Esophagus squamous epithelium (tissue), 5 donors: ENCODE data around the gene RNF212. TPM values are rescaled to one million over a fixed set of nuclear protein-coding genes. Genes with fewer than 3 reads are reported as not detected.

Source experiments
- DNase-seq: peaks from one replicate; lab custom pipeline; 2025; lab: John Stamatoyannopoulos, UW
- H3K27ac ChIP-seq, 4 donors: fragments of 200-600 bp; sonication (generic); one replicate each; pipeline ENCODE4 v1.5.1; 2016 to 2019; ENCODE audit warnings: mild to moderate bottlenecking in 1 of 4
- H3K27me3 ChIP-seq, 4 donors: fragments of 200-600 bp; sonication (generic); 1 replicate in 3 of 4; 2 replicates in 1 of 4; pipeline versions ENCODE4 v1.5.1 to v1.6.0; 2017 to 2021; ENCODE audit warnings: antibody characterized with exemption in 1 of 4
- H3K36me3 ChIP-seq, 3 donors: fragments of 200-600 bp; sonication (generic); one replicate each; pipeline ENCODE4 v1.5.1; 2016 to 2019
- H3K4me1 ChIP-seq, 3 donors: fragments of 200-600 bp; sonication (generic); one replicate each; pipeline ENCODE4 v1.5.1; 2017 to 2019
- H3K4me3 ChIP-seq, 4 donors: fragments of 200-600 bp; sonication (generic); 1 replicate in 3 of 4; 2 replicates in 1 of 4; pipeline ENCODE4 v1.5.1; 2016 to 2019; ENCODE audit warnings: mild to moderate bottlenecking in 2 of 4, moderate library complexity in 1 of 4
- H3K9me3 ChIP-seq, 3 donors: fragments of 200-600 bp; sonication (generic); one replicate each; pipeline ENCODE4 v1.5.1; 2016 to 2019
- POLR2A ChIP-seq, 4 donors: fragments of 450-650 bp; IDR thresholded peaks; one replicate each; pipeline ENCODE4 v1.6.1; 2017; ENCODE audit warnings: antibody characterized with exemption in 4 of 4, mild to moderate bottlenecking in 4 of 4, moderate library complexity in 3 of 4
- WGBS, 2 donors: methylation state at CpG; one replicate each; pipeline ENCODE4 v1.1.5; 2018; 5-methylcytosine and 5-hydroxymethylcytosine counted together
- intact Hi-C: fragments of 100-400 bp; cut with DNase I; formaldehyde crosslinking; loops from one replicate; pipeline ENCODE4 v1.15.0; 2022
- total RNA-seq, 4 donors: library from RNA; depleted of rRNA; stranded (reverse); fragments of >200 nt; gene quantifications; one replicate each; pipeline ENCODE4 v1.1.0, GENCODE V29; 2016
- TF ChIP-seq, protein P1 (sequence below), 6 experiments: fragments of 450-650 bp in 4 of 6; fragments of 200-600 bp in 2 of 6; sonication (generic) in 2 of 6; IDR thresholded peaks; one replicate each; pipeline ENCODE4 v1.5.1; 2016 to 2019; ENCODE audit warnings: antibody characterized with exemption in 6 of 6, mild to moderate bottlenecking in 4 of 6, moderate library complexity in 4 of 6
- donor health status: DM: yes; HTN: yes; CAD: no.

Gene RNF212
- total RNA-seq, 4 donors from 2014 or later, result 0.53 to 6.3 (median 1.9) TPM

DNA sequence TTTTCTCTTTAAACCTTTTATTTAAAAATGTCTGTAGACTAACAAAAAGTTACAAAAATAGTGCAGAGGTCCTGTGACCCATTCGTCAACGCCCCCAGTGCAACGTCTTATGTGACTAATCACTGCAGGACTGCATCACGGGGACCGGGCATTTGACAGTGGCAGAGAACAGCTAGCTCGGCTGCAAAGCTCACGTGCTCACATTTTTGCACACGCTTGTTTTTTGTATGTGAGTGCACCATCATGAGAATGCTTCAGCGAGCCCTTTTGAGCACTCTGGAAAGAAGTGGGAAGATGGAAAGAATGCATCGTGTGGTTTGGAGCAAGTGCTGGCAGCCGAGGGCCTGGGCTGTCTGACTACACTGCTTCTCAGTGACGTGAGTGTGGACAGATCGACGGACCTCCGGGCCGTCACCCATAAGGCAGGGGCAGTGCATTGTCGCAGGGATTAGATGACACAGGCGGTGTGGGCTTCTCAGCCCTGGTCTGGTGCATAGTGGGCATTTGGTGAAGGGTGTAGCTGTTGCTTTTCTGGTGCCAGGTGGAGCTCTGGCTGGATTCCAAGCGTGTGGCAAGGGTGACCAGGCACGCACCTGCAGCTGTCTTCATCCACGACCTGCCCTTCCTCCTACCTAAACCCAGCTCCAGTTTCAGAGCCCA, 41.3 kb upstream of the RNF212 start:
- Histone ChIP-seq H3K4me1 (peaks cover 0 to 12% (median 0%) of the 10 kb centered on the region in 3 donors), H3K4me3 (no peak overlapping the region), H3K27me3 (peaks cover 0 to 34% (median 0%) of the 10 kb centered on the region in 4 donors), H3K27ac (peak overlapping the region in 1 of 4 donors; percentile 5), H3K9me3 (peaks cover 0 to 18% (median 7%) of the 10 kb centered on the region in 3 donors), H3K36me3 (no peaks in the 10 kb centered on the region)
- TF ChIP-seq POLR2A (IDR thresholded peaks at IDR 0.05), result no peak
- TF ChIP-seq, protein P1, sequence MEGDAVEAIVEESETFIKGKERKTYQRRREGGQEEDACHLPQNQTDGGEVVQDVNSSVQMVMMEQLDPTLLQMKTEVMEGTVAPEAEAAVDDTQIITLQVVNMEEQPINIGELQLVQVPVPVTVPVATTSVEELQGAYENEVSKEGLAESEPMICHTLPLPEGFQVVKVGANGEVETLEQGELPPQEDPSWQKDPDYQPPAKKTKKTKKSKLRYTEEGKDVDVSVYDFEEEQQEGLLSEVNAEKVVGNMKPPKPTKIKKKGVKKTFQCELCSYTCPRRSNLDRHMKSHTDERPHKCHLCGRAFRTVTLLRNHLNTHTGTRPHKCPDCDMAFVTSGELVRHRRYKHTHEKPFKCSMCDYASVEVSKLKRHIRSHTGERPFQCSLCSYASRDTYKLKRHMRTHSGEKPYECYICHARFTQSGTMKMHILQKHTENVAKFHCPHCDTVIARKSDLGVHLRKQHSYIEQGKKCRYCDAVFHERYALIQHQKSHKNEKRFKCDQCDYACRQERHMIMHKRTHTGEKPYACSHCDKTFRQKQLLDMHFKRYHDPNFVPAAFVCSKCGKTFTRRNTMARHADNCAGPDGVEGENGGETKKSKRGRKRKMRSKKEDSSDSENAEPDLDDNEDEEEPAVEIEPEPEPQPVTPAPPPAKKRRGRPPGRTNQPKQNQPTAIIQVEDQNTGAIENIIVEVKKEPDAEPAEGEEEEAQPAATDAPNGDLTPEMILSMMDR (IDR thresholded peaks at IDR 0.05), result no peak
- intact Hi-C loops, result no loop called here
- 57 to 58% methylated on average over 18 to 20 of the region's 21 CpGs for whole genome bisulfite sequencing, 2 donors
- no peak for DNase-seq

DNA sequence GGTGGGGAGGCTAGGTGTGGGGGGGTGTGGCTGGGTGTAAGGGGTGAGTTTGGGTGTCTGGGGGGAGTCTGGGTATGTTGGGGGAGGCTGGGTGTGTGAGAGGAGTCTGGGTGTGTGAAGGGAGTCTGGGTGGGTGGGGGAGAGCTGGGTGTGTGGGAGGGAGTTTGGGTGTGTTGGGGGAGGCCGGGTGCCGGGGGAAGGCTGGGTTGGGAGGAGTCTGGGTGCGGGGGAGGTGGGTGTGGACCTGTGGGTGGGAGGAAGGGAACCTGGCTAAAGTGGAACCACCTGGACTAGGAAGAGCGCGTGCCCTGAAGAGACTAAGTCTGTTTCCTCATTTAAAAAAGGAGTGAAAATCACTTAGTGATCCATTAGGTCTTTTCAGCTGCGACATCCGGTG, 40.8 kb upstream of the RNF212 start:
- Histone ChIP-seq H3K9me3 (peaks cover 0 to 18% (median 7%) of the 10 kb centered on the region in 3 donors), H3K4me1 (peaks cover 0 to 12% (median 0%) of the 10 kb centered on the region in 3 donors), H3K4me3 (no peak overlapping the region), H3K27me3 (peaks cover 0 to 34% (median 0%) of the 10 kb centered on the region in 4 donors), H3K36me3 (no peaks in the 10 kb centered on the region), H3K27ac (no peak overlapping the region)
- intact Hi-C loops, result no loop called here
- 64 to 66% methylated on average over 7 of the region's 7 CpGs for WGBS, 2 donors
- no peak for DNase-seq
- TF ChIP-seq, protein P1 (IDR thresholded peaks at IDR 0.05), result no peak
- TF ChIP-seq POLR2A (IDR thresholded peaks at IDR 0.05), result no peak

DNA sequence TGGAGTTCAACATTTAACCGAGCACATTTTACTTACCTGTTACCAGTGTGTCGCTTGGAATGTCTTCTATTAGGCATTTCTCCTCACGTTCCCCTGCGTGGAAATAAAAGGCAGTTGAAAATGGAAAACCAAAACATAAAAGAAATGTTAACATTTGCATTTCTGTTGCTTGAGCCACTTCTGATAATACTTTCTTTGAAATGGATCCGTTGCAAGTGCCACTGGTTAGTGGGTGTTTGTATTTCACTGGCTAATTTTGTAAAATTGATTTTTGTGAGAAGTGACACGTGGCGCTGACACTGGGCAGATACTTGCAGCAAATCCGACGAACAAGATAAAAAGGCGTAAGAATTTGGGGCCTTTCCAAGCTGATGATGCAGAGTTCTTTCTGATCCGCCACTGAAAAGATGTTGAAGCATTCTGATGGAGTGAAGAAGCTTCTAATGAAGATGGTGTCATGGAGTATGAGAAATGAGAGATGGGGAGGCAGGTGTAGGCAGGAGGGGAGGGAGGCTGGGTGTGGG, 40.3 kb upstream of the RNF212 start:
- no peak for TF ChIP-seq POLR2A (IDR thresholded peaks at IDR 0.05)
- TF ChIP-seq, protein P1 (IDR thresholded peaks at IDR 0.05), result no peak
- Histone ChIP-seq H3K27me3 (peaks cover 0 to 34% (median 0%) of the 10 kb centered on the region in 4 donors), H3K36me3 (no peaks in the 10 kb centered on the region), H3K4me1 (peaks cover 0 to 12% (median 0%) of the 10 kb centered on the region in 3 donors), H3K27ac (no peak overlapping the region), H3K9me3 (peaks cover 0 to 15% (median 7%) of the 10 kb centered on the region in 3 donors), H3K4me3 (no peak overlapping the region)
- intact Hi-C loops, result no loop called here
- DNase-seq, result no peak
- WGBS, 2 donors, result 78 to 84% methylated on average over 11 of the region's 11 CpGs

GRCh38 chr4:1152290-1152689, 38.9 kb upstream of the RNF212 start:
- Histone ChIP-seq H3K27ac (no peak overlapping the region), H3K36me3 (no peaks in the 10 kb centered on the region), H3K27me3 (peaks cover 0 to 34% (median 0%) of the 10 kb centered on the region in 4 donors), H3K9me3 (peaks cover 0 to 2% (median 0%) of the 10 kb centered on the region in 3 donors), H3K4me3 (no peak overlapping the region), H3K4me1 (peaks cover 0 to 12% (median 0%) of the 10 kb centered on the region in 3 donors)
- no peak for DNase-seq
- no peak for TF ChIP-seq POLR2A (IDR thresholded peaks at IDR 0.05)
- WGBS, 2 donors, result 52 to 61% methylated on average over 4 of the region's 6 CpGs
- intact Hi-C loops, result no loop called here

DNA sequence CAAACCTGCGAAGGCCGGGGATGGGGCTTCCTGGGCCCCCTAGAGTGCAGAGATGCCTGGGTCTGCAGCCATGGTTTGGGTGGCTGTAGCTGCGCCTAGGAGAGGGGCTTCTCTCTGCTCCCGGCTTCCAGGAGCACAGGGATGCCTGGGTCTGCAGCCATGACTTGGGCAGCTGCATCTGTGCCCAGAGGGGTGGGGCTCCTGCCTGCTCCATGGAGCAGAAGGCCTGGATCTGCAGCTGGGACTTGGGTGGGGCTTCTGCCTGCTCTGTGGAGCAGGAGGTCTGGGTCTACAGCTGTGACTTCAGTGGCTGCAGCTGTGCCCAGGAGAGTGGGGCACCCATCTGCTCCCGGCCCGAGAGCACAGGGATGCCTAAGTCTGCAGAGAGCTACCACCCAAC, 38.2 kb upstream of the RNF212 start:
- intact Hi-C loops, result no loop called here
- DNase-seq, result no peak
- no peaks in the 10 kb centered on the region for H3K36me3 ChIP-seq

More for the DNA sequence above, 38.2 kb upstream of the RNF212 start:
- Histone ChIP-seq H3K27ac (no peak overlapping the region), H3K9me3 (no peaks in the 10 kb centered on the region), H3K4me3 (no peak overlapping the region), H3K4me1 (peaks cover 0 to 12% (median 0%) of the 10 kb centered on the region in 3 donors), H3K27me3 (peaks cover 0 to 34% (median 0%) of the 10 kb centered on the region in 4 donors)
- no peak for TF ChIP-seq POLR2A (IDR thresholded peaks at IDR 0.05)
- TF ChIP-seq, protein P1 (IDR thresholded peaks at IDR 0.05), result no peak
- no CpG with 5 or more reads among the region's 6 CpGs for WGBS, 2 donors
